HEK293 (cell line): Measurements from ENCODE around the gene PCDHAC2.
A peak's percentile ranks its signal among the peaks of the same experiment; 100 is the strongest.

Source experiments
- CTCF ChIA-PET: fragments of 350-600 bp; formaldehyde crosslinking; extraction: SDS; loops from one replicate; lab custom pipeline; 2021; ENCODE audit warnings: antibody characterized with exemption; lab: Yijun Ruan, JAX
- POLR2A ChIA-PET: fragments of 300-600 bp; formaldehyde crosslinking; extraction: SDS; loops from one replicate; lab custom pipeline; 2020; ENCODE audit warnings: antibody characterized with exemption, inconsistent platforms; lab: Yijun Ruan, JAX
- H3K27ac ChIP-seq: fragments of 200-500 bp; sonication (Bioruptor generic); 2 replicates; pipeline ENCODE4 v1.5.1; 2014; ENCODE audit warnings: low read depth, low read length, control low read depth, inconsistent platforms; ENCODE audit errors: extremely low read depth
- H3K36me3 ChIP-seq, 2 experiments: fragments of 200-500 bp in 1 of 2; sonication (Bioruptor generic) in 1 of 2; 1 replicate in 1 of 2; 2 replicates in 1 of 2; pipeline ENCODE4 v1.5.1; 2014 to 2017; ENCODE audit warnings: inconsistent platforms in 2 of 2, low read length in 2 of 2; ENCODE audit not compliant: control insufficient read depth in 2 of 2, insufficient read depth in 1 of 2
- H3K4me1 ChIP-seq: fragments of 200-500 bp; sonication (Bioruptor generic); 2 replicates; pipeline ENCODE4 v1.5.1; 2014; ENCODE audit warnings: mild to moderate bottlenecking, low read length, inconsistent platforms; ENCODE audit not compliant: control insufficient read depth, insufficient read depth
- H3K4me3 ChIP-seq: 2 replicates; pipeline ENCODE4 v1.5.1; 2011; ENCODE audit warnings: low read depth, mild to moderate bottlenecking, control low read depth, low read length, moderate library complexity
- H3K9me3 ChIP-seq: fragments of 200-500 bp; sonication (Bioruptor generic); 2 replicates; pipeline ENCODE4 v1.5.1; 2014; ENCODE audit warnings: low read depth, low read length, inconsistent platforms; ENCODE audit not compliant: control insufficient read depth, insufficient read depth
- CTCF ChIP-seq: fragments of 450-650 bp; formaldehyde crosslinking; IDR thresholded peaks from 2 replicates; pipeline ENCODE4 v1.5.1; 2016; ENCODE audit warnings: missing biosample characterization, missing genetic modification characterization
- KLF16 ChIP-seq: fragments of 450-650 bp; formaldehyde crosslinking; IDR thresholded peaks from 2 replicates; pipeline ENCODE4 v1.5.1; 2017; ENCODE audit warnings: missing biosample characterization, missing genetic modification characterization
- KLF8 ChIP-seq: fragments of 450-650 bp; formaldehyde crosslinking; IDR thresholded peaks from 2 replicates; pipeline ENCODE4 v1.5.1; 2016; ENCODE audit warnings: missing biosample characterization, missing genetic modification characterization
- PRDM6 ChIP-seq: fragments of 450-650 bp; formaldehyde crosslinking; IDR thresholded peaks from 2 replicates; pipeline ENCODE4 v1.5.1; 2017; ENCODE audit warnings: missing biosample characterization, missing genetic modification characterization
- ZBTB48 ChIP-seq: fragments of 450-650 bp; formaldehyde crosslinking; IDR thresholded peaks from 2 replicates; pipeline ENCODE4 v1.5.1; 2016; ENCODE audit warnings: missing biosample characterization, missing genetic modification characterization
- ZBTB6 ChIP-seq: fragments of 450-650 bp; formaldehyde crosslinking; IDR thresholded peaks from 2 replicates; pipeline ENCODE4 v1.5.1; 2017; ENCODE audit warnings: missing biosample characterization, missing genetic modification characterization
- ZNF140 ChIP-seq: fragments of 450-650 bp; formaldehyde crosslinking; IDR thresholded peaks from 2 replicates; pipeline ENCODE4 v1.5.1; 2016; ENCODE audit warnings: missing biosample characterization, missing genetic modification characterization
- ZNF335 ChIP-seq: fragments of 450-650 bp; formaldehyde crosslinking; conservative IDR thresholded peaks from 2 replicates; pipeline ENCODE4 v1.5.1; 2016; ENCODE audit warnings: missing biosample characterization, missing genetic modification characterization
- ZNF521 ChIP-seq: fragments of 450-650 bp; formaldehyde crosslinking; IDR thresholded peaks from 2 replicates; pipeline ENCODE4 v1.5.1; 2017; ENCODE audit warnings: missing biosample characterization, mild to moderate bottlenecking, missing genetic modification characterization
- ZNF544 ChIP-seq: fragments of 450-650 bp; formaldehyde crosslinking; IDR thresholded peaks from 2 replicates; pipeline ENCODE4 v1.5.0; 2017; ENCODE audit warnings: missing biosample characterization, missing genetic modification characterization
- ZNF624 ChIP-seq: fragments of 450-650 bp; formaldehyde crosslinking; IDR thresholded peaks from 2 replicates; pipeline ENCODE4 v1.5.1; 2017; ENCODE audit warnings: missing biosample characterization, missing genetic modification characterization
- ZNF747 ChIP-seq: fragments of 450-650 bp; formaldehyde crosslinking; IDR thresholded peaks from 2 replicates; pipeline ENCODE4 v1.5.1; 2016; ENCODE audit warnings: missing biosample characterization, missing genetic modification characterization
- ZSCAN18 ChIP-seq: fragments of 450-650 bp; formaldehyde crosslinking; IDR thresholded peaks from 2 replicates; pipeline ENCODE4 v1.5.1; 2016; ENCODE audit warnings: missing biosample characterization, missing genetic modification characterization
- TF ChIP-seq, protein P1 (sequence below): fragments of 450-650 bp; formaldehyde crosslinking; IDR thresholded peaks from 2 replicates; pipeline ENCODE4 v1.5.1; 2016; ENCODE audit warnings: missing biosample characterization, missing genetic modification characterization
- TF ChIP-seq, protein P2 (sequence below): fragments of 450-650 bp; formaldehyde crosslinking; IDR thresholded peaks from 2 replicates; pipeline ENCODE4 v1.5.1; 2016; ENCODE audit warnings: missing biosample characterization, missing genetic modification characterization

Gene PCDHAC2

GRCh38 chr5:141003791-141004611 is 37.7 kb downstream of the PCDHAC2 start (continued):
- TF ChIP-seq ZSCAN18 (tag by site-specific recombination) (no peak), CTCF (tag by site-specific recombination) (no peak), PRDM6 (tag by site-specific recombination) (0 out of 2 replicates have a peak, but pooled peaks have one; percentile 37), ZNF624 (tag by site-specific recombination) (no peak), ZNF140 (tag by site-specific recombination) (no peak), ZNF521 (tag by site-specific recombination) (no peak), ZNF747 (tag by site-specific recombination) (no peak), ZNF544 (no peak), KLF16 (tag by site-specific recombination) (no peak)
- TF ChIP-seq, protein P1, sequence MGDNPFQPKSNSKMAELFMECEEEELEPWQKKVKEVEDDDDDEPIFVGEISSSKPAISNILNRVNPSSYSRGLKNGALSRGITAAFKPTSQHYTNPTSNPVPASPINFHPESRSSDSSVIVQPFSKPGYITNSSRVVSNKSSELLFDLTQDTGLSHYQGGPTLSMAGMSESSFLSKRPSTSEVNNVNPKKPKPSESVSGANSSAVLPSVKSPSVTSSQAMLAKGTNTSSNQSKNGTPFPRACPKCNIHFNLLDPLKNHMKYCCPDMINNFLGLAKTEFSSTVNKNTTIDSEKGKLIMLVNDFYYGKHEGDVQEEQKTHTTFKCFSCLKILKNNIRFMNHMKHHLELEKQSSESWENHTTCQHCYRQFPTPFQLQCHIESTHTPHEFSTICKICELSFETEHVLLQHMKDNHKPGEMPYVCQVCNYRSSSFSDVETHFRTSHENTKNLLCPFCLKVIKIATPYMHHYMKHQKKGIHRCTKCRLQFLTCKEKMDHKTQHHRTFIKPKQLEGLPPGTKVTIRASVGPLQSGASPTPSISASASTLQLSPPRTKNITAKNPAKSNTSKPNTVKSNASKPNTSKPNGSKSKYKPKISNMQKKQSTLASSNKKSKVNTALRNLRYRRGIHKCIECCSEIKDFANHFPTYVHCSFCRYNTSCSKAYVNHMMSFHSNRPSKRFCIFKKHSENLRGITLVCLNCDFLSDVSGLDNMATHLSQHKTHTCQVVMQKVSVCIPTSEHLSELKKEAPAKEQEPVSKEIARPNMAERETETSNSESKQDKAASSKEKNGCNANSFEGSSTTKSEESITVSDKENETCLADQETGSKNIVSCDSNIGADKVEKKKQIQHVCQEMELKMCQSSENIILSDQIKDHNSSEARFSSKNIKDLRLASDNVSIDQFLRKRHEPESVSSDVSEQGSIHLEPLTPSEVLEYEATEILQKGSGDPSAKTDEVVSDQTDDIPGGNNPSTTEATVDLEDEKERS (tag by site-specific recombination): no peak
- TF ChIP-seq, protein P2, sequence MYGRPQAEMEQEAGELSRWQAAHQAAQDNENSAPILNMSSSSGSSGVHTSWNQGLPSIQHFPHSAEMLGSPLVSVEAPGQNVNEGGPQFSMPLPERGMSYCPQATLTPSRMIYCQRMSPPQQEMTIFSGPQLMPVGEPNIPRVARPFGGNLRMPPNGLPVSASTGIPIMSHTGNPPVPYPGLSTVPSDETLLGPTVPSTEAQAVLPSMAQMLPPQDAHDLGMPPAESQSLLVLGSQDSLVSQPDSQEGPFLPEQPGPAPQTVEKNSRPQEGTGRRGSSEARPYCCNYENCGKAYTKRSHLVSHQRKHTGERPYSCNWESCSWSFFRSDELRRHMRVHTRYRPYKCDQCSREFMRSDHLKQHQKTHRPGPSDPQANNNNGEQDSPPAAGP (tag by site-specific recombination): 0 out of 2 replicates have a peak, but pooled peaks have one; percentile 47

- CTCF ChIA-PET: interaction anchor here (0.9 kb wide), 1 partner anchor 30 kb away, joined by 4 read pairs; no protein-coding TSS in a partner anchor
These were observed 41.5 kb downstream of the PCDHAC2 start for GRCh38 chr5:141007791-141008190.

More at GRCh38 chr5:141007791-141008190, 41.5 kb downstream of the PCDHAC2 start:
- peaks cover 13% of the 10 kb centered on the region; the same call in 1 of the 2 replicates for H3K4me1 ChIP-seq
- no peak overlapping the region for H3K4me3 ChIP-seq
- no peaks in the 10 kb centered on the region for H3K9me3 ChIP-seq
- H3K27ac ChIP-seq: no peak overlapping the region
- TF ChIP-seq KLF8 (tag by site-specific recombination) (no peak), ZBTB6 (tag by site-specific recombination) (no peak), ZNF335 (tag by site-specific recombination) (no peak), ZBTB48 (tag by site-specific recombination) (no peak)
- no peaks in the 10 kb centered on the region for H3K36me3 ChIP-seq
- POLR2A ChIA-PET: no interaction called here
